OCI-LY3 (cell line): ENCODE measurements around the gene GTF2A1.

Experiments used
- H2AFZ ChIP-seq: fragments of 200-600, 300-600 bp; shearing (Covaris generic); 2 replicates; pipeline ENCODE4 v1.6.0; 2014; ENCODE audit warnings: antibody characterized with exemption, low read depth, low read length
- H3K27ac ChIP-seq: fragments of 200-600, 300-600 bp; sonication (generic); 2 replicates; pipeline ENCODE4 v1.5.1; 2014; ENCODE audit warnings: mild to moderate bottlenecking, low read length, moderate library complexity, mixed read lengths
- H3K27me3 ChIP-seq: fragments of 200-600, 300-600 bp; sonication (generic); 2 replicates; pipeline ENCODE4 v1.6.1; 2014; ENCODE audit warnings: low read depth, low read length, mixed read lengths
- H3K36me3 ChIP-seq: fragments of 200-600, 300-600 bp; sonication (generic); replicated peaks from 2 replicates; pipeline ENCODE3; 2014; ENCODE audit warnings: low read depth, low read length, mixed read lengths
- H3K4me1 ChIP-seq: fragments of 300-600, 200-600 bp; sonication (generic); 2 replicates; pipeline ENCODE4 v1.6.1; 2014; ENCODE audit warnings: low read length, mixed read lengths
- H3K4me2 ChIP-seq: fragments of 200-600, 300-600 bp; sonication (generic); 2 replicates; pipeline ENCODE4 v1.6.1; 2014; ENCODE audit warnings: low read length, mixed read lengths
- H3K4me3 ChIP-seq: fragments of 300-600, 200-600 bp; sonication (generic); 2 replicates; pipeline ENCODE4 v1.5.1; 2014; ENCODE audit warnings: antibody characterized with exemption, mild to moderate bottlenecking, low read length, moderate library complexity
- H3K79me2 ChIP-seq: fragments of 300-600, 200-600 bp; shearing (Covaris generic); 2 replicates; pipeline ENCODE4 v1.6.1; 2014; ENCODE audit warnings: mild to moderate bottlenecking, low read length, mixed read lengths
- H3K9ac ChIP-seq: fragments of 300-600, 200-600 bp; shearing (Covaris generic); 2 replicates; pipeline ENCODE4 v1.6.0; 2014; ENCODE audit warnings: mild to moderate bottlenecking, low read length, moderate library complexity
- H3K9me3 ChIP-seq: fragments of 200-600, 300-600 bp; shearing (Covaris generic); 2 replicates; pipeline ENCODE4 v1.6.1; 2014; ENCODE audit warnings: low read length, mixed read lengths; ENCODE audit not compliant: insufficient read depth
- H4K20me1 ChIP-seq: fragments of 200-600, 300-600 bp; sonication (generic); 2 replicates; pipeline ENCODE4 v1.6.1; 2016; ENCODE audit warnings: low read length, mixed read lengths; ENCODE audit not compliant: insufficient read depth
- EZH2phosphoT487 ChIP-seq: fragments of 200-600 bp; shearing (Covaris generic); IDR thresholded peaks from 2 replicates; pipeline ENCODE4 v1.6.1; 2018; ENCODE audit warnings: antibody characterized with exemption, mixed run types, low read depth
- TF ChIP-seq, protein P1 (sequence below): fragments of 200-600, 300-600 bp; sonication (generic); IDR thresholded peaks from 2 replicates; pipeline ENCODE4 v1.5.1; 2014; ENCODE audit warnings: antibody characterized with exemption, low read length, low read depth

GTF2A1 gene

DNA sequence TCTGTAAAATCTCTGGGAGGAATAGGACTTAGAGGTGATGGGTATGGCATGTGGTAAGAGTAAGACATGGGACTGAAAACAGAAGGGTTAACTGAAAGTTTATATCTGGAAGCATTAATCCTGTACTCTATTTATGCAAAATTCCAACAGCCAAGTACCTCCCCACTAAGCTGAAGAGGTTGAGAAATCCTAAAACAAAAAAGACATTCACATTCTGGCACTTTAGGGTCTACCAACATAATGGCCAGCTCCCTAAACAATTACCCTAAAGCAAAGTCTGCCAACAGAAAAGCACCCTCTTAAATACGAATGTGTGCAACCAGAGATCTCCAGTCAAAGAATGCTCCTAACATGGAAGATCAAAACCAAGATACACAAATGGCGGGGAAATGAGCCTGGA, 87.4 kb downstream of the GTF2A1 start:
- Histone ChIP-seq H3K27ac (no peak overlapping the region), H3K27me3 (no peaks in the 10 kb centered on the region), H3K9me3 (no peaks in the 10 kb centered on the region), H3K4me3 (no peak overlapping the region), H3K79me2 (no peaks in the 10 kb centered on the region), H3K4me2 (no peak overlapping the region), H3K36me3 (no peaks in the 10 kb centered on the region), H3K4me1 (no peaks in the 10 kb centered on the region), H2AFZ (no peak overlapping the region), H3K9ac (no peak overlapping the region), H4K20me1 (no peaks in the 10 kb centered on the region)
- TF ChIP-seq, protein P1, sequence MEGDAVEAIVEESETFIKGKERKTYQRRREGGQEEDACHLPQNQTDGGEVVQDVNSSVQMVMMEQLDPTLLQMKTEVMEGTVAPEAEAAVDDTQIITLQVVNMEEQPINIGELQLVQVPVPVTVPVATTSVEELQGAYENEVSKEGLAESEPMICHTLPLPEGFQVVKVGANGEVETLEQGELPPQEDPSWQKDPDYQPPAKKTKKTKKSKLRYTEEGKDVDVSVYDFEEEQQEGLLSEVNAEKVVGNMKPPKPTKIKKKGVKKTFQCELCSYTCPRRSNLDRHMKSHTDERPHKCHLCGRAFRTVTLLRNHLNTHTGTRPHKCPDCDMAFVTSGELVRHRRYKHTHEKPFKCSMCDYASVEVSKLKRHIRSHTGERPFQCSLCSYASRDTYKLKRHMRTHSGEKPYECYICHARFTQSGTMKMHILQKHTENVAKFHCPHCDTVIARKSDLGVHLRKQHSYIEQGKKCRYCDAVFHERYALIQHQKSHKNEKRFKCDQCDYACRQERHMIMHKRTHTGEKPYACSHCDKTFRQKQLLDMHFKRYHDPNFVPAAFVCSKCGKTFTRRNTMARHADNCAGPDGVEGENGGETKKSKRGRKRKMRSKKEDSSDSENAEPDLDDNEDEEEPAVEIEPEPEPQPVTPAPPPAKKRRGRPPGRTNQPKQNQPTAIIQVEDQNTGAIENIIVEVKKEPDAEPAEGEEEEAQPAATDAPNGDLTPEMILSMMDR = no peak
- TF ChIP-seq EZH2phosphoT487 = no peak

DNA sequence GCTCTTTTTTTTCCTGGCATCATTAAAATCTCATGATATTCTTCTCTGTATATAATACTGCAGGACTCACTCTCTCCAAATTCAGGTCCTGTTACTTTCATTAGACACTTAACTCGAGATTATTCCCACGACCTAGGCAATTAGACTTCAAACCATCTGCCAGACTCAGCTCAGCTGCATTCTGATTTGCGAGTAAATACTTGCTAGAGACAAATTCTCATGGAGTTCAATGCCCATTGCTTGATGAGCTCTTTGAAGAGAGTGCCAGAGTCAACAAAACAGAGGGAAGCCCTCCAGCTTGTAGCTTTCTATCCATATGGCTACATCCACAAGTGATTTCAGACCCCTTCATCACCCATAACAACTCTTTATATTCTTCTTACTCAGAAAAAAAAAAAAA, 88.3 kb downstream of the GTF2A1 start:
- Histone ChIP-seq H3K27ac (no peak overlapping the region), H4K20me1 (no peaks in the 10 kb centered on the region), H3K4me1 (no peaks in the 10 kb centered on the region), H3K79me2 (no peaks in the 10 kb centered on the region), H3K9ac (no peak overlapping the region), H2AFZ (no peak overlapping the region), H3K36me3 (no peaks in the 10 kb centered on the region), H3K4me2 (no peak overlapping the region), H3K4me3 (no peak overlapping the region), H3K27me3 (no peaks in the 10 kb centered on the region), H3K9me3 (no peaks in the 10 kb centered on the region)
- TF ChIP-seq EZH2phosphoT487 = no peak
- TF ChIP-seq, protein P1 = no peak

DNA sequence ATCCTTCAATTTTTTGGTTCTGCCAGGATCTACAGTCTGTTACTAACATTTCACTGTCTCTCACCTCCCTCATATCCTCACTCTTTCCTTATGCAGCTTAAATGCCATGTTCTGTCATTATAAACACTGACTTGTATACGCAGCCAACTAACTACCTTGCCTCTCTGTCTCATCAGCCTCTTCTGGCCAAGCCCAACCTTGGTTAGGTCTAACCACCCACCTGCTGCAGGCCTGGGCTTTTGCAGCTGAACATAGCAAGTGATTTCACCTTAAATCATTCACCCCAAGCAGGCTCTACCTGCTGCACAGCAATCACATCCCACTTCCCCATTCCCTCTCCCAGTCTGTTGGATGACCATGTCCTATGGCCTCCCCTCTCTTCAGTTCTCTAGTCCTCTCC, 91.5 kb downstream of the GTF2A1 start:
- Histone ChIP-seq H4K20me1 (no peaks in the 10 kb centered on the region), H2AFZ (no peak overlapping the region), H3K4me2 (no peak overlapping the region), H3K9ac (no peak overlapping the region), H3K27ac (no peak overlapping the region), H3K4me1 (no peaks in the 10 kb centered on the region), H3K4me3 (no peak overlapping the region), H3K79me2 (no peaks in the 10 kb centered on the region), H3K36me3 (no peaks in the 10 kb centered on the region), H3K9me3 (no peaks in the 10 kb centered on the region), H3K27me3 (no peaks in the 10 kb centered on the region)
- TF ChIP-seq EZH2phosphoT487 = no peak
- TF ChIP-seq, protein P1 = no peak

DNA sequence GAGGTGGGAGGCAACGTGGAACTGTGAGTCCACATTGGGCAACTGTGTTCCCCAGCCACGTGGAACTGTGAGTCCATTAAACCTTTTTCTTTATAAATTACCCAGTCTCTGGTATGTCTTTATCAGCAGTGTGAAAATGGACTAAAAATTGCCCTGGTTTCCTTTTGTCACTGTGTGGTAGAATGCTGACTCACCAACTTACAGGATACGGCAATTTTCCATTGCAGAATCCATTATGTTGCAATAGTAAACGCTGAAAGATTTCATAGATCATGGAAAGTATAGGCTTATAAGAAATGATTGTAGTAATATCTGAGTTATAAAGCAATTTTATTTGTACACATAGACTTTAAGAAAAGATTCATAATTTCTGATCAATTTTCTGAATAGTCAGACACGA, 93.0 kb downstream of the GTF2A1 start:
- Histone ChIP-seq H3K4me2 (no peak overlapping the region), H3K4me1 (no peaks in the 10 kb centered on the region), H3K27ac (no peak overlapping the region), H3K4me3 (no peak overlapping the region), H4K20me1 (no peaks in the 10 kb centered on the region), H3K9ac (no peak overlapping the region), H3K36me3 (no peaks in the 10 kb centered on the region), H3K27me3 (no peaks in the 10 kb centered on the region), H3K79me2 (no peaks in the 10 kb centered on the region), H2AFZ (no peak overlapping the region), H3K9me3 (no peaks in the 10 kb centered on the region)
- TF ChIP-seq EZH2phosphoT487 = no peak
- TF ChIP-seq, protein P1 = no peak
